Muscle layer of colon (tissue), 2 donors: ENCODE measurements around the gene FBXO38.
A peak's percentile ranks its signal among the peaks of the same experiment; 100 is the strongest.

Source experiments
- H3K27ac ChIP-seq: one replicate; pipeline ENCODE4 v1.7.0; 2013; ENCODE audit warnings: low read depth, mild to moderate bottlenecking, low read length, moderate library complexity
- H3K27me3 ChIP-seq, 2 donors: one replicate each; pipeline ENCODE4 v1.7.0; 2013; ENCODE audit warnings: low read length in 2 of 2, mild to moderate bottlenecking in 2 of 2; ENCODE audit not compliant: insufficient read depth in 2 of 2, control insufficient read depth in 1 of 2
- H3K36me3 ChIP-seq: one replicate; pipeline ENCODE4 v1.7.0; 2013; ENCODE audit warnings: mild to moderate bottlenecking, low read length; ENCODE audit not compliant: insufficient read depth
- H3K4me1 ChIP-seq: one replicate; pipeline ENCODE4 v1.7.0; 2013; ENCODE audit warnings: mild to moderate bottlenecking, low read length; ENCODE audit not compliant: insufficient read depth
- H3K4me3 ChIP-seq, 2 donors: one replicate each; pipeline ENCODE4 v1.7.0; 2013; ENCODE audit warnings: low read length in 2 of 2, low read depth in 1 of 2, mild to moderate bottlenecking in 1 of 2, moderate library complexity in 1 of 2
- H3K9ac ChIP-seq: one replicate; pipeline ENCODE4 v1.7.0; 2013; ENCODE audit warnings: low read length
- H3K9me3 ChIP-seq: one replicate; pipeline ENCODE4 v1.7.0; 2013; ENCODE audit warnings: mild to moderate bottlenecking, low read length
- donor health status: abdominal sarcoma.
- donor health status: Adenocarcinoma of cecum.

FBXO38 gene

DNA sequence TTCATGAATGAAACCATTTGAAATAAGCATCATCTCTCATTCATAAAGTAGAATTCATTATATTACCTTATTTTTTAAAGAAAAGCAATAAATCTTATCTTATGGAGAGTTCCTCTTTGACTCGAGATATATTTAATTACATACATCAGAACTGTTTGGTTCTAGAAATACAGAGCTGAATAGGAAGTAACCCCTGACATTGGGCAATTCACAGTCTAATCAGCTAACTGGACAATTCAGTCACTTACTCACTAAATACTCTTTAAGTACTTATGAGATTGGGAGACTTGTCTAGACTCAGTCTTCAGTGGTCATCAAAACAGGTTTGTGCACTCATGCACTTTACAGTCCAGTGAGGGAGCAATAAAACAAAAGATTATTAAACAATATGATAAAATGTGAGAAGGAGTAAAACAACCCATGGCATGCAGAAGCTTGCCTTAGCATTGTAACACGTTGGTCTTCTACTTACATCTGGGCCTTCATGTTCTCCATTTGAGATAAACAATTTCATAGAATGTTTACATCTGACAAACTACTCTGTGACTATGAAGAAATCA is 11.5 kb upstream of the FBXO38 start:
- no peak overlapping the region for H3K27ac ChIP-seq
- H3K4me3 ChIP-seq: no peak overlapping the region
- H3K9me3 ChIP-seq: no peaks in the 10 kb centered on the region
- H3K27me3 ChIP-seq: no peaks in the 10 kb centered on the region
- no peaks in the 10 kb centered on the region for H3K36me3 ChIP-seq
- no peak overlapping the region for H3K9ac ChIP-seq
- H3K4me1 ChIP-seq: no peaks in the 10 kb centered on the region

DNA sequence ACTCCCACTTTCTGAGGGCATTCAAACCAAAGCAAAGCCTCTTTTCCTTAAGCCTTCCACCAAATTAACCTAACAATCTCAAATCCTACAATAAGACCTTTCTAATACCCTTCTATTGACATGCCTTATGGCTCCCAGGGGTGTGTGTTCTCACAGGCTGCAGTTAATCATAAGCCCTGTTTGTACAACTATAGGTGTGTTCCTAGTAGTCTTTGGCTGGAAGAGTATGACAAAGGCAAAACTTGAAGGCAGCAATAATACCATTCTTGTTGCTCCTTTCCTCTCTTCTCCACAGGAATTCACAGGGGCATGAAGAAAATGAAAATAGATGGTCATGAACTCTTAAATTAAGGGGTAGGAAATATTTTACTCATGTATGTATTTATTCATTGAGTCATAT is 10.9 kb upstream of the FBXO38 start:
- H3K36me3 ChIP-seq: no peaks in the 10 kb centered on the region
- no peaks in the 10 kb centered on the region for H3K4me1 ChIP-seq
- H3K9me3 ChIP-seq: no peaks in the 10 kb centered on the region
- H3K4me3 ChIP-seq: no peak overlapping the region
- H3K27ac ChIP-seq: no peak overlapping the region
- no peak overlapping the region for H3K9ac ChIP-seq
- no peaks in the 10 kb centered on the region for H3K27me3 ChIP-seq

DNA sequence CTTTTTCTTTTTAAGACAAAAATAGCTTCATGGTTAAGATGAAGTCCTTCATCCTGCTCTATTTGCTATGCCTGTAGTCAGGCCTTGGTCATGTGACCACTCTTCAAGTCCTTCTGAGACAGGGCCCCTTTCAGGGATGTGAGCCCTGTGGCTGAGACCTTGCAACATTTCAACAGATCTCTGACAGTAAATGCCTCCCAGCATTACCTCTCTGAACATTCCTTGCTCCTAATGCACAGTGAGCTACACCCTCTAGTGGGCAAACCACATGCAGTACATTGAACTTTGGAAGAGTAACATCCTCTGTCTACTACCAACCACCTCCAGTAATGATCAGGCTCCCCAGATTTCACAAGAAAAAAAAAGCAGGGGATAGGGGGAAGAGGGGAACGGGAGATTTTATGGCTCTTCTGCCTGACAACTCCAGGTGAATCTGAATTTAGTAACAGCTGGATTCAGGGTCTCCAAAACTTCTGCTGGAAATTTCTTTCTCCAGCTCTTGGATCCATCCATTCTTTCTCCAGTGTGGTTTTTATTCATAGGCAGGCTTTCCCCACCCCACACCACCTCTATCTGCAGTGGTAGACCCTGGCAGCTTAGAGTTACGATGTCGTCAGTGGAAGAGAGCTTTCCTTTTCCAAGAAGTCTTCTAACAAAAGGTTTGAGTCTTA is 8.9 kb upstream of the FBXO38 start:
- no peaks in the 10 kb centered on the region for H3K4me1 ChIP-seq
- no peak overlapping the region for H3K4me3 ChIP-seq
- H3K27me3 ChIP-seq: no peaks in the 10 kb centered on the region
- H3K9ac ChIP-seq: no peak overlapping the region
- H3K9me3 ChIP-seq: no peaks in the 10 kb centered on the region
- H3K27ac ChIP-seq: no peak overlapping the region
- H3K36me3 ChIP-seq: no peaks in the 10 kb centered on the region

DNA sequence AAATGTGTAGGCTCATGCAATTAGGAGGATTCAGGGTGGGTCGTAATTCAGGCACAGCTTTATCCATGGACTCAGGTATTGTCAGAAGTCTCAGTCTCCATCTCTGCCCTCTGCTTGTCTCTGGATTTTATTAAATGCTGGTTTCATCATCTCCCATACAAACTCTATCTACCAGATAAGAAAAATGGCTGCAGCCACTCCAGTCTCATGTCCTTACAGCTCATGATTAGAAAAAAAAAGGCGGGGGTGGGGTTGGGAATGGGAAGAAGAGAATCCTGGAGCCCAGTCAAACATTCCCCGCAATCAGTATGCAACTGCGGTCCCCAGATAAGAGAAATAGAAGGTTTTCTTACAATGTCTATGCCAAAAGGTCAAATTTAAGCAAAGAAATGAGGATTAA is 7.6 kb upstream of the FBXO38 start:
- H3K27ac ChIP-seq: no peak overlapping the region
- no peaks in the 10 kb centered on the region for H3K4me1 ChIP-seq
- H3K9ac ChIP-seq: no peak overlapping the region
- no peaks in the 10 kb centered on the region for H3K27me3 ChIP-seq
- no peaks in the 10 kb centered on the region for H3K36me3 ChIP-seq
- no peak overlapping the region for H3K4me3 ChIP-seq
- H3K9me3 ChIP-seq: no peaks in the 10 kb centered on the region

DNA sequence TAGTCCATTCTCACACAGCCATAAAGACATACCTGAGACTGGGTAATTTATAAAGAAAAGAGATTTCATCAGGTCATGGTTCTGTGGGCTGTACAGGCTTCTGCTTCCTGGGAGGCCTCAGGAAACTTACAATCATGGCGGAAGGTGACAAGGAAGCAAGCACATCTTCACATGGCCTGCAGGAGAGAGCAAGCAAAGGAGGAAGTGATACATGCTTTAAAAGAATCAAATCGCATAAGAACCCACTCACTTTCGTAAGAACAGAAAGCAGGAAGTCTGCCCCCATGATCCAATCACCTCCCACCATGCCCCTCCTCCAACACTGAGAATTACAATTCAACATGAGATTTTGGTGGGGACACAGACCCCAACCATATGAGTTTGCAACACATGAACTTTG is 5.1 kb upstream of the FBXO38 start:
- Histone ChIP-seq H3K27me3 (no peaks in the 10 kb centered on the region), H3K27ac (no peak overlapping the region), H3K9me3 (no peaks in the 10 kb centered on the region), H3K4me3 (no peak overlapping the region), H3K9ac (no peak overlapping the region), H3K36me3 (no peaks in the 10 kb centered on the region), H3K4me1 (peaks cover 8% of the 10 kb centered on the region)

DNA sequence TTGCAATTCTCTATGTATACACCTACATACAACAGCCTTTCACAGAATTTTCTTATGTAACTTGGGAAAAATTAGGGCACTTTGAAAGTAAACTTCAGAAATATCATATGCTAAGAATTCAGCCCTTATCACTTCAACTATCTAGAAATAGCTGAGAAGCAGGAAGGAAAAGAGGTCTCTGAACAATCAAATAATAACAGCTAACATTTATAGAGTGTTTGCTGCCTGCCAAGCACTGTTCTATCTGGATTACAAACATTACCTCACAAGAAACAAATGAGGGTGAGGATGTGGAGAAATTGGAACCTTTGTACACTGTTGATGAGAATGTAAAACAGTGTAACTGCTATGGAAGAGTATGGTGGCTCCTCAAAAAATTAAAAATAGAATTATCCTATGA is 4.4 kb upstream of the FBXO38 start:
- Histone ChIP-seq H3K4me1 (peaks cover 9% of the 10 kb centered on the region), H3K4me3 (no peak overlapping the region), H3K27ac (no peak overlapping the region), H3K27me3 (no peaks in the 10 kb centered on the region), H3K9ac (no peak overlapping the region), H3K9me3 (no peaks in the 10 kb centered on the region), H3K36me3 (no peaks in the 10 kb centered on the region)

DNA sequence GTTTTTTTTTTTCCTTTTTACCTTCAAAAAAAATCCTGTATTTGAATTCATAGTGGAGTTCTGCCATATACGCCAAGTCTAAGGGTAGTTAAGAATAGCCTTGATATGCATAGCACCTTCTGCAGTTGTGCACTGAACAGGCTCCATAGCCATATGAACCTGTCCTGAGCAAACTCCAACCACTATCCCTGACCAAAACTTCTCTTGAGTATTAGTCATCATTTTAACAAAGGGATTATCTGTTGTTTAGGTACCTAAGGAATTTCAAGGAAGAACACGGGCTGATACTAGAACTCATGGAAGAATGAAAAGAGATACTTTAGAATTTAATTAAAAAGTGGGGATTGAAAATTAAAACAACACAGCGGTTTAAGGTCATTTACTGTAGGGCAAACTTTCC is 1.9 kb upstream of the FBXO38 start:
- Histone ChIP-seq H3K4me1 (peaks cover 30% of the 10 kb centered on the region), H3K9me3 (no peaks in the 10 kb centered on the region), H3K4me3 (no peak overlapping the region), H3K36me3 (no peaks in the 10 kb centered on the region), H3K9ac (no peak overlapping the region), H3K27me3 (no peaks in the 10 kb centered on the region), H3K27ac (no peak overlapping the region)

DNA sequence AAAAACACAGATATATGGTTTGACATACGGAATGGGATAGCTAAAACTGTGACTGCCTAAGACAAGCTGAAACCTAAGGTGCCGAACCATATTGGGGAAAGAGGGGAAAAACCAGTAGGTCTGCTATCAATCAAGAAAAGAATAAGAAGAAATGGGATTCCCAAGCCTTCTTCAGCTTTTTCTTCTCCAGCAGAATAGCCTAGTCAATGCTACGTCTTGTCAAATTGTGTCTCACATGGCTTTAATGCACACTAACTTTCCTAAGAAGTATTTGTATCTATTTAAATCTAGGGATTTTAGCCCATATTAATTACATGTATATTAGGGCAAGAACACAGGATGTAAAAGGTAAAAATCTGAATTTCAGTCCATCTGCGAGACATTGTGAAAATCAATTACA is 797 bp upstream of the FBXO38 start:
- H3K9me3 ChIP-seq: no peaks in the 10 kb centered on the region
- peaks cover 30% of the 10 kb centered on the region for H3K4me1 ChIP-seq
- peak overlapping the region; percentile 92 for H3K9ac ChIP-seq
- H3K36me3 ChIP-seq: no peaks in the 10 kb centered on the region
- H3K27me3 ChIP-seq: no peaks in the 10 kb centered on the region
- H3K27ac ChIP-seq: peak overlapping the region; percentile 73
- peak overlapping the region; percentile 88 to 92 for H3K4me3 ChIP-seq

DNA sequence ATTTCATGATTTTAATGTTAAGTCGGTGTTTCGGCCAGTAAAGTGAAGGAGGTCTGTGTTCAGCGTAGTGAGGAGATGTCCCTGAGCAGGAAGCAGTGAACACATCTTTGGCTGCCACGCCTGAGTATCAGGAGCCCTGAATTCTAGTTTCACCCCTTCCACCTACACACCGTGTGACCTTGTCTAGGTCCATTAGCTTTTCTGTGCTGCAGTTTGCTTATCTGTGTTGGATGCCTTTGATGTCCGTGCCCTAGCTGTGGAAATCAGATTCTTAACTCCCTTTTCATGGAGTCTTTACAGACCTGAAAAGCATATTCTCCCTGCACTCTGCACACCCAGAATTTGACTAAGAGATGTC is 601 bp downstream of the FBXO38 start:
- Histone ChIP-seq H3K4me3 (peak overlapping the region; percentile 88 to 92), H3K4me1 (peaks cover 35% of the 10 kb centered on the region), H3K9me3 (no peaks in the 10 kb centered on the region), H3K36me3 (no peaks in the 10 kb centered on the region), H3K27me3 (no peaks in the 10 kb centered on the region), H3K9ac (peak overlapping the region; percentile 92), H3K27ac (peak overlapping the region; percentile 73)

DNA sequence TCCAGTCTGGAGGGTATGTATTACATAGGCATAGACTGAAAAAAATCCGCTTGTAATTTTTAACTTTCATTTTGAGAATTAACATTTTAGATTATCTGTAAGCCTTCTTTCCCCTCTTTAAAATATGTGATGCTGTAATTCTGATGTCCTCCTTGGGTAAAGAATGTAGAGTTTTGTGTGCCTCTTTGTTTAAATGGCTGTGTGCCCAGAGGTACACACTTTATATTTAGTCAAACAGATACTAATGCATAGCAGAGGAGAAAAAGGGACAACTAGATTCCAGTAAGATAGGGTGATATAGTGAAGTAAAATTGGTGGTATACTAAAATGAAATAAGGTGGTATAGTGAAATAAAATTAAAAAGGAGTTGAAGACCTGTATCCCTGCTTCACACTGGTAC is 1.3 kb downstream of the FBXO38 start:
- H3K9me3 ChIP-seq: no peaks in the 10 kb centered on the region
- H3K4me3 ChIP-seq: peak overlapping the region in 1 of 2 donors; percentile 88
- no peaks in the 10 kb centered on the region for H3K36me3 ChIP-seq
- H3K4me1 ChIP-seq: peaks cover 35% of the 10 kb centered on the region
- no peak overlapping the region for H3K27ac ChIP-seq
- no peak overlapping the region for H3K9ac ChIP-seq
- H3K27me3 ChIP-seq: no peaks in the 10 kb centered on the region

DNA sequence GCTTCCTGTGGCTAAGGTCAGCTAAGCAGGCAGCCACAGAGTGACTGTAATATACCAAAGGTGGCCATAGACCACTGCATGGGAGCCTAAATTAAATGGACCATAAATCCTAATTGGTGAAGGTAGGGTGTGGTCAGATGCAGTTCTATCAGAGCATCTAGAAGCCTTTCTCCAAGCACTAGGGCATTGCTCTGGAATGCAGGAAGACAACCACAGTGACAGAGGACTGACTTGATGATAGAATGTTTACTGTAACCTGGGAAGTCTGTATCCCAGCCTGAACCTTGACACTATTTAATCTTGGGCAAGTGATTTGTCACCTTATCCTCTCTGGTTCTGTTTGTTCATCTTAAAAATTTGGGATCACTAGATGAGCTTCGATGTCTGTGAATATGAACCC is 2.3 kb downstream of the FBXO38 start:
- Histone ChIP-seq H3K9ac (no peak overlapping the region), H3K27me3 (no peaks in the 10 kb centered on the region), H3K4me3 (no peak overlapping the region), H3K9me3 (no peaks in the 10 kb centered on the region), H3K4me1 (peaks cover 39% of the 10 kb centered on the region), H3K36me3 (no peaks in the 10 kb centered on the region), H3K27ac (no peak overlapping the region)

DNA sequence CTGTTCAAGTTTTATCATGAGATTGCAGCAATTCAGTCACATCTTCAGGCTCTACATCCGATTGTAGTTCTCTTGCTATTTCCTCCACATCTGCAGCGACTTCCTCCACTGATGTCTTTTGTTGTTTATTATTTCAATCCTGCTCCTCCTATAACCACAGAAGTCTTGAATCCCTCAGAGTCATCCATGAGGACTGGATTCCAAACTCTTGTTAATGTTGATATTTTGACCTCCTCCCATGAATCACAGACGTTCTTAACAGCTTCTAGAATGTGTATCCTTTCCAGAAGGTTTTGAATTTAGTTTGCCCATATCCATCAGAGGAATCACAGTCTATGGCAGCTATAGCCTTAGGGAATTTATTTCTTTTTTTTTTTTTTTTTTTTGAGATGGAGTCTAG is 3.6 kb downstream of the FBXO38 start:
- H3K9ac ChIP-seq: no peak overlapping the region
- H3K9me3 ChIP-seq: no peaks in the 10 kb centered on the region
- no peaks in the 10 kb centered on the region for H3K27me3 ChIP-seq
- peaks cover 44% of the 10 kb centered on the region for H3K4me1 ChIP-seq
- H3K36me3 ChIP-seq: no peaks in the 10 kb centered on the region
- no peak overlapping the region for H3K4me3 ChIP-seq
- no peak overlapping the region for H3K27ac ChIP-seq
